GDM1 (cell line): ENCODE measurements around the gene RNPS1.
"Not testable (repeated sequence)": the region's sequence is repeated elsewhere in the genome, so short reads cannot be mapped to it uniquely, and the experiment has no call there.

Source experiments
- DNase-seq: peaks from one replicate; lab custom pipeline; 2025; lab: John Stamatoyannopoulos, UW

Gene RNPS1

GRCh38 chr16:2282866-2283555, 15.1 kb upstream of the RNPS1 start:
- DNase-seq = no peak

DNA sequence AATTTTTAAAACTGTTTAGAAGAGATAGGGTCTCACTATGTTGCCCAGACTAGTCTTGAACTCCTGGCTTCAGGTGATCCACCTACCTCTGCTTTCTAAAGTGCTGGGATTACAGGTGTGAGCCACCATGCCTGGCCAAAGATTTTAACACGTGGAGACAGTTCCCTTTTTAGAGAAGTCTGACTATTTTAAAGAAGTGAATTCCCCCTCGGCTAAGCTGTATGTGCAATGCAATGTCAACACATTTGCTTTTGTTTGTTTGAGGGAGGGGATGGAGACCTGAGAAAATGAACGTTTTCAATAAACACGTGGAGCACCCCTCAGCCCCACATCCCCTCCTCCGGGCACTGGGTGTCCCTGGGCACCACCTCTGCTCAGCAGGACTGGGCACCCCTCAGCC, 14.3 kb upstream of the RNPS1 start:
- DNase-seq = no peak

DNA sequence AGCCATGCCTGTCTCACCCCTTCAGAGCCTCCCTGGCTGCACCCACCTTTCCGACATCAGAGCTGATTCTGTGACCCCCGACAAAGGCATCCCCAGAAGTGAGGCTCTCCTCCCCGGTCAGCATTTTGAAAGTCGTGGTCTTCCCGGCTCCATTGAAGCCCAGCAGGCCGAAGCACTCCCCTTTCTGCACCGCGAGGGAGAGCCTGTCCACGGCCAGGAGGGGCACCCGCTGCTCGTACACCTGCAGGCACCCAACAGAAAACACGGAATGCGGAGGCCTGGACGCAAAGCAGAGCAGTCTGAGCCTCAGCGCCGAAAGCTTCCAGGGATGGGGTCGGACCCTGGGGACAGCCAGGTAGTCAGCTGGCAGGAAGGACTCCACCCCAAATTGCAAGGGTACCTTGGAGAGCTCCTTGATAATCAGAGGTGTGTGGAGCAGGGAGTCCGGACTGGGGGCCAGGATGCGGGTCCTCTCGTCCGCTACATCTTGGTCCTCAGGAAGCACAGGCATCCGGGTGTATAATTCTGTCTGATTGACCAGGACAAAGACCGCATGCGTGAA, 13.1 kb upstream of the RNPS1 start:
- DNase-seq = no peak

DNA sequence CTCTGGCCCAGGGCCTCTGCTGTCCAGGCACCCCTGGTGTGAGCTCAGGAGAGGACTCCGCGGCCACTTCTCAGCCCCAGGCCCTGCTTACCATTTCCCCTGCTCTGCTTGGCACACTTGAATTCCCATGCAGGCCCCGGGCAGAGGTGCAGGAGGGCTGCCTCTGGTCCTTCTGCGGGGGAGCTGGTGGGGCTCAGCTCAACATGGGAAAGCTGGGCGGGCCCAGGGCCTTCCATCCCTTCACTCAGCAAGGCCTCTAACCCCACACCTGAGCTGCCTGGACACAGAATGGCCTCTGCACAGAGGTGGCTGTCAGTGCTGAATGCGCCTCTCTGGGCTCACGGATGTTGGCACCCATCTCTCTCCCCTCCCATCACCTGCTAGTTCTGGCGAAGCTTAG, 12.5 kb upstream of the RNPS1 start:
- no peak for DNase-seq

- DNase-seq = no peak
Measured at GRCh38 chr16:2278956-2279800, 11.3 kb upstream of the RNPS1 start.

DNA sequence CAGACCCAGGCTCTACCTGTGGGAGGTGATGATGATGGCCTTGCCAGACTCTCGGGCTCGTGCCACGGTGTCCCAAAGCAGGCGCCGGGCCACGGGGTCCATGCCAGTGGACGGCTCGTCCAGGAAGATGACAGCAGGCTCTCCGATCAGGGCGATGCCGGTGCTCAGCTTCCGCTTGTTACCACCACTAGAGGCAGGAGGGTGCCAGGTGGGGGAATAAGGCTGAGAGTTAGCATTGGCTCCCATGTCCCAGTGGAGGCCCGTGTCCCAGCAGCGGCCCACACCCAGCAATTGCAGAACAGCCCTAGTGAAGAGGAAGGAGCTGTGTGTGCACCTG, 10.3 kb upstream of the RNPS1 start:
- no peak for DNase-seq

DNA sequence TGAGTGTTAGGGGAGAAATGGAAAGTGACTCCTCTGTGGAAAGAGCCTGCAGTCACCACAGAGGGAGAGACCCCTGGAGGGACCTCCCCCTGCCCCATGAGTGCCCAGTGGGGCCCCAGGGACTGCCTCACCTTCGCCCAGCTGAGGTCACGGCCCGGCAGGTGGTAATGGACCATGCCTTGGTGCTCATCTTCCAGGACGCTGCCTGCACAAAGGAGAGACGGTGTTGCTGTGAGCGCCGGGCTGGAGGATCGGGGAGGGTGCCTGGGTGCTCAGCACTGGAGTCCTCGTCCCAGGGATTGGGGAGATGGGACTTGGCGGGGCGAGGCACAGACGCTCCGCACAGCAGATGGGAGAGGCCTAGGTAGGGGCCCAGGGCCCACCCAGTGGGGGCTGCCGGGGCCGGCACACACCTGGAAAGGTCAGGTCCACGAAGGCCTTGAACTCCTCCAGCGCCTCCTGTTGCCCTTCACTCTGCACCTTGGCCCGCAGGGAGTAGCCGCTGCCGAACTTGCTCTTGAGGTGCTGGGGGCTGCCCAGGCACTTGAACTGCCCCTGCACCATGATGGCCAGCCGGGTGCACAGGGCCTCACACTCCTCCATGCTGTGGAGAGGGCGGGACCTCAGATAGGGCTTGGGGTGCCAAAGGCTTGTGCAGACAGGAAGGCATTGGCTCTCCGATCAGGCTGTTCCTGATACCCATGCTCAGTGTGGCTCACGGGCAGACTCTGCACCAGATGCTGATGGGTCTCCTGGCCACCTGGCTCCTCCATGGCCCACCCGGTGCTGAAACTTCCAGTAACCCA, 9.7 kb upstream of the RNPS1 start:
- no peak for DNase-seq

DNA sequence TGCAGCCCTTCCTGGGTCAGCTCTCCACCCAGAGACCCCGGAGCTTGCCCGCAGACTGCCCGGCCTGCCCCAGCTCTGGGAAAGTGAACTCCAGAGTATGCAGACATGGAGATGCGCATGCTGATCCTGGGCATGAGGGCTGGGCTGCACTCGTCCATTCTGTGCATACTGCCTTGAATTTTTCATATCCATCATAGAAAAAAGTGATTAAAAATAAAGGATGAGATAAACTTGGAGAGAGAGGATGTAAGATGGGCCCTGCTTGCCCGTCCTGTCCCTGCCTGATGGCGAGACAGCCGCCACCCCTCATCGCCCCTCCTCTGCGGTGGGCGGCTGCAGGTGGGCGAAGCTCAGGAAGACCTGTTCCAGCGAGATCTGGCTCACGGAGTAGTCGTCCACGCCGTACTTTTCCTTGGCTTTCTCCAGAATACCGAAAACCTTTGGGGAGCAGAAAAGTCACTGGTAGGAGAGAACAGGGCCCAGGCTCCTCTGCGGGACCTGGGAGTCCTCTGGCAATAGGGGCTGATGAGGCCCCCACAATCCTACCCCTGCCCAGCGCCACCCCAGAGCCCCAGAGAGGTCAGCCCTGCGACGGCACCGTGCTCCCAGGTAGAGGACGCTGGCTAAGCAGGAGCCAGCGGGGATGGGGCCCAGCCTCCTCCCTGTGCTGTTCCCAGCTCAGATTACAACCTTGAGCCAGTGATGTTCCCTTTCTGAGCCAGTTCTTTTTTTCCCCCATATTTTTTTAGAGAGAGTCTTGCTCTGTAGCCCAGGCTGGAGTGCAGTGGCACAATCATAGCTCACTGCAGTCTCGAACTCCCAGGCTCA, 8.7 kb upstream of the RNPS1 start:
- no peak for DNase-seq

GRCh38 chr16:2275476-2276367, 7.8 kb upstream of the RNPS1 start:
- DNase-seq = no peak

GRCh38 chr16:2273931-2274330, 6.0 kb upstream of the RNPS1 start:
- DNase-seq = no peak

DNA sequence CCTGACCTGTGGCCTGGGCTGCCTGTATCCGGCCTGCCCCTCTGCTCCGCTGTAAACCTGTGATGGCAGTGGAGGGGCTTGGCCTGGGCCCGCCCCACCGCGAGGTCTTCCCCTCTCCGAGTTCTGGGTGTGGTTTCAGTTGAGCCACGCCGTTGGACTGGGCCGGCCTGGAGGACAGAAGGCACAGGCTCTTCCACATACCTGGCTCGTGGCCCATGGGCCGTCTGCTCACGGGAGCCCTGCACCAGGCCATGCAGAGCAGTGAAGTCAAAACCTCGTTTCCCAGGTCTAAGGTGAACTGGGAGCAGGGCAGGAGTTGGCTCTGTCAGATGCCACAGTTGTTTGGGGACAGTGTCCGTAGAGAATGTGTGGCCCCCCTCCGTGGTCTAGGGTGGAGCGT, 5.6 kb upstream of the RNPS1 start:
- DNase-seq = no peak

GRCh38 chr16:2271848-2272461, 4.0 kb upstream of the RNPS1 start:
- no peak for DNase-seq

DNA sequence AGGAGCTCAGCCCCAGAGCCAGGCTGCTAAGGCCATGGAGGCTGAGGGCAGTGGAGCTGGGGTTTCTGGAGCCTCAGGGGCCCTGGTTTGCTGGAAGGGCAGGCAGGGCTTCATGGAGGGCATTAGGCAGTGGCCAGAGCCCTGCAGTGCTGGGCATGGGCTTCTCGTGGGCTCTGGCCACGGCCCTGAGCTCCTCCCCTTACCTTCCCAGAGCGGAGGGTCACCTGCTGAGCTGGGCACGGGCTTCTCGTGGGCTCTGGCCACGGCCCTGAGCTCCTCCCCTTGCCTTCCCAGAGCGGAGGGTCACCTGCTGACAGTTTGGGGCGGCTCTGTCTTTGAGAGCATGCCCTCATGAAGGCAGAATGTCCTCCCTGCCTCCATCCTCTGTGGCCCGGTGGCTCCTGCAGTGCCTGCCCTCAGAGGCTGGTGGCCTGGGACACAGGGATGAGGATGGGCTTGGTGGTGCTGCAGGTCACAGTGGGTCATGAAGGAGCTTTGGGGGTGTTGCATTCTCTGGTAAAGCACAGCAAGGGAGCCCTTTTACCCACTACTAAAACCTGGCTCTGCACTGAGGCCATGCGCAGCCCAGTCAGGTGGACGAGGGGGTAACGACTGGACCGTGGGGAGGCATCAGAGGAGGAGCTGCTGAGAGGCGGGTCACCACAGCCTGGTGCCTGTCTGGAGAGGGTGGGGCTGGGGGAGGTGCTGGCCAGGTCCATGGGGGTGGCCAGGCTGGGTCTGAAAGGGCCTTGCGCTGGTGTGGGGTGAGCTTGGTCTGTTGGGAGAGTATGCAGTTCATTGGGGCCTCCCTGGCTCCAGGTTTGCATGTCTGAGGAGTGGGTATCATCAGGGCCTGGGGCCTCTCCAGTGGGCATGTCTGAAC, 2.9 kb upstream of the RNPS1 start:
- no peak for DNase-seq

- DNase-seq = no peak
Measured at GRCh38 chr16:2270070-2270462, 2.1 kb upstream of the RNPS1 start.

- DNase-seq = not testable (repeated sequence)
Measured at GRCh38 chr16:2267505-2267912, 417 bp downstream of the RNPS1 start.

- DNase-seq = not testable (repeated sequence)
Measured at GRCh38 chr16:2266887-2267286, 1.0 kb downstream of the RNPS1 start.

- not testable (repeated sequence) for DNase-seq
Measured at GRCh38 chr16:2263026-2263425, 4.9 kb downstream of the RNPS1 start.

DNA sequence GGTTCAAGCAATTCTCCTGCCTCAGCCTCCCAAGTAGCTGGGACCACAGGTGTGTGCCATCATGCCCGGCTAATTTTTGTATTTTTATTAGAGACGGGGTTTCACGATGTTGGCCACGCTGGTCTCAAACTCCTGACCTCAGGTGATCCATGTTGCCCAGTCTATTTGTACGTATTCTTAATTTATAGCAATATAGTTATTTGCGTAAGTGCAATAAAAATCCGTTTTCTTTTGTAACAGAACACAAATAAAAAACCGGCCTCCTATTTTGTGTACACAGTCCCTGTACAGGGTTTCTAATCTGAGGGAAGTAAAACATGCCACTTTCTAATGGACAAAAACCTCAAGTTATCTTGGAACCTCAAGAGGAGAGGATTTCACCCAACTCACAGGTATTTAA, 7.7 kb downstream of the RNPS1 start:
- DNase-seq = no peak

DNA sequence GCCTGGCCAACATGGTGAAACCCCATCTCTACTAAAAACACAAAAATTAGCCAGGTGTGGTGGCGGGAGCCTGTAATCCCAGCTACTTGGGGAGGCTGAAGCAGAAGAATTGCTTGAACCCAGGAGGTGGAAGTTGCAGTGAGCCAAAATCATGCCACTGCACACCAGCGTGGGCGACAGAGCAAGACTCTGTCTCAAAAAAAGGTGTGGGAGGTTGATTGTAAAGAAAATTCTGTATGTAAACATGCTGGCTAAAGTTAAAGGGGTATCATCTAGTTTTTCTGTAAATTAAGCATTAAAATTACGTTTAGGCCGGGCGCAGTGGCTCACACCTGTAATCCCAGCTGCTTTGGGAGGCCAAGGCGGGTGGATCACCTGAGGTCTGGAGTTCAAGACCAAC, 9.4 kb downstream of the RNPS1 start:
- not testable (repeated sequence) for DNase-seq
